ENCODE data around the gene CLEC12A.

GRCh38 chr12:9944391-9944790 lies 26.8 kb upstream of the CLEC12A start:
- TF ChIP-seq CTCF (IDR thresholded peaks at IDR 0.05) (no peak), POLR2A (IDR thresholded peaks at IDR 0.05) (no peak), POLR2AphosphoS5 (IDR thresholded peaks at IDR 0.05) (no peak)

Measured in gastroesophageal sphincter (tissue), 3 donors.